Pulmonary artery endothelial cell (primary cell): ENCODE data around the gene MYO18B. TPM values are rescaled to one million over a fixed set of nuclear protein-coding genes. Genes with fewer than 3 reads are reported as not detected.

Experiments used
- total RNA-seq: library from RNA; depleted of rRNA; stranded (reverse); fragments of >200 nt; gene quantifications from 2 replicates; pipeline ENCODE4 v1.2.3, GENCODE V29; 2014

MYO18B gene
- total RNA-seq, 1 donor from 2014 or later, result not detected

Other genes with a start within 250 kb of the MYO18B start
- 0.20 and 1.3 TPM in 2 replicates for gene GRK3, start 177.5 kb upstream of the MYO18B start, total RNA-seq